Karpas-422 (cell line): ENCODE results near the gene GAS2. TPM values are rescaled to one million over a fixed set of nuclear protein-coding genes. Genes with fewer than 3 reads are reported as not detected.

Source experiments
- DNase-seq: peaks from one replicate; pipeline ENCODE4 v3.0.0-alpha.2; 2015
- H2AFZ ChIP-seq: fragments of 200-600 bp; sonication (generic); 2 replicates; pipeline ENCODE4 v1.6.1; 2014; ENCODE audit warnings: antibody characterized with exemption, low read length, mixed read lengths
- H3K27ac ChIP-seq: fragments of 200-600 bp; sonication (generic); 2 replicates; pipeline ENCODE4 v1.5.1; 2014; ENCODE audit warnings: mild to moderate bottlenecking, low read length, moderate library complexity
- H3K27me3 ChIP-seq: fragments of 200-600 bp; sonication (generic); 2 replicates; pipeline ENCODE4 v1.6.1; 2014; ENCODE audit warnings: low read length, mixed read lengths
- H3K36me3 ChIP-seq: fragments of 200-600 bp; sonication (generic); 2 replicates; pipeline ENCODE4 v1.6.1; 2014; ENCODE audit warnings: low read length, mixed read lengths; ENCODE audit not compliant: insufficient read depth
- H3K4me1 ChIP-seq: fragments of 200-600 bp; sonication (generic); 2 replicates; pipeline ENCODE4 v1.6.1; 2014; ENCODE audit warnings: mild to moderate bottlenecking, low read length, mixed read lengths
- H3K4me2 ChIP-seq: fragments of 200-600 bp; sonication (generic); 2 replicates; pipeline ENCODE4 v1.6.1; 2014; ENCODE audit warnings: low read length, low read depth, mild to moderate bottlenecking; ENCODE audit not compliant: poor library complexity, severe bottlenecking
- H3K4me3 ChIP-seq: fragments of 200-600 bp; sonication (generic); 2 replicates; pipeline ENCODE4 v1.5.1; 2014; ENCODE audit warnings: mild to moderate bottlenecking, antibody characterized with exemption, low read length, mixed read lengths
- H3K79me2 ChIP-seq: fragments of 200-600 bp; sonication (generic); 2 replicates; pipeline ENCODE4 v1.6.1; 2014; ENCODE audit warnings: mild to moderate bottlenecking, low read length, mixed read lengths
- H3K9ac ChIP-seq: fragments of 200-600 bp; sonication (generic); 2 replicates; pipeline ENCODE4 v1.6.0; 2014; ENCODE audit warnings: low read length
- H3K9me2 ChIP-seq: fragments of 200-600 bp; sonication (generic), shearing (Covaris generic); replicated peaks from 2 replicates; pipeline ENCODE4 v1.6.0; 2014; ENCODE audit warnings: mild to moderate bottlenecking, low read length, moderate library complexity; ENCODE audit not compliant: insufficient read depth
- H3K9me3 ChIP-seq: fragments of 300-700, 200-600 bp; sonication (generic); 2 replicates; pipeline ENCODE4 v1.6.1; 2014; ENCODE audit warnings: low read length, mixed read lengths
- H4K20me1 ChIP-seq: fragments of 200-600 bp; sonication (generic); 2 replicates; pipeline ENCODE4 v1.6.1; 2014; ENCODE audit warnings: mild to moderate bottlenecking, antibody characterized with exemption, low read length, low read depth; ENCODE audit not compliant: insufficient read depth
- total RNA-seq: library from RNA; depleted of rRNA; stranded (reverse); fragments of >200 nt; shearing (Covaris generic); gene quantifications from 2 replicates; pipeline ENCODE4 v1.2.3, GENCODE V29; 2014; ENCODE audit warnings: low replicate concordance

GAS2 gene
- total RNA-seq, 1 experiment from 2014 or later, result 0.86 TPM

DNA sequence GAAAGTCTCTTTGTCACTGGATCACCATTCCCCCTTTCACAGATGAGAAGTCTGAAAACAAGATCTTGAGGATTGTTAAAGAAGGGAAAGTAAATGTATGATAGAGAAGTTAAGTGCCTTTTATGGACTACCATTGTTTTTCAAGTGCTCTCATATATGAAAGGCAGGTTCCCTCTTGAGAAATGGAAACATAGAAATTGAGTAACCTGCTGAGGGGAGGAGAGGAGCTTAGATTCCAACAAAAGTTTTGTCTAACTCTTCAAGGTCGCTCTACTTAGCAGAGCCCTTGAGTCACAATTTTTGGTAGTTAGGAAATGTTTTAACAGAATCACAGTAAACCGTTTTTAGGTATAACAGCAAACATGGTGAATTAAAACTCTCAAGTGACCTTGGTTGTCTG is 83.1 kb downstream of the GAS2 start:
- Histone ChIP-seq H3K4me3 (no peak overlapping the region), H3K9me2 (no peaks in the 10 kb centered on the region), H4K20me1 (no peaks in the 10 kb centered on the region), H3K36me3 (no peaks in the 10 kb centered on the region), H3K27ac (no peak overlapping the region), H3K9me3 (no peaks in the 10 kb centered on the region), H2AFZ (no peak overlapping the region), H3K9ac (no peak overlapping the region), H3K79me2 (no peaks in the 10 kb centered on the region), H3K4me2 (no peak overlapping the region), H3K27me3 (no peaks in the 10 kb centered on the region), H3K4me1 (no peaks in the 10 kb centered on the region)
- DNase-seq, result no peak

DNA sequence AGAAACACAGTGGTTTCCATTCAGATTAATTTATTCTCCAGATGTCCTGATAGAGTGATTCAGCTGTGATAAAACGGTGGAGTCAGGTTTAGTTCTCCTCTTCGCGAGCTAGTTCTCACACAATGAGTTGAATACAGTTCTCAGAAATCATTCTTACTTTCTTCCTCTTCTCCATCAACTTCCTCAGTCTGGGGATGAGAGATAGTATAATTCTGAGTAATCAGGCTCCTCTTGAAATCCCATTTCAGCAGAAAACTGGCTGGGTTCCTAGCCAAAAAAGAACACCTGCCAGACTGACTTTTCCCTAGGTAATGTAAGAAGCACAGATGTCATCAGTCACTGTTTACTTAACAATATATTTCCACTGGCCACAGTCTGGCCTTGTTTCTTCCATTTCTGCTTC is 86.5 kb downstream of the GAS2 start:
- DNase-seq, result no peak
- Histone ChIP-seq H3K9ac (no peak overlapping the region), H3K79me2 (no peaks in the 10 kb centered on the region)

GRCh38 chr11:22753416-22753815 is 87.0 kb downstream of the GAS2 start:
- no peaks in the 10 kb centered on the region for H3K36me3 ChIP-seq
- no peak overlapping the region for H2AFZ ChIP-seq
- no peaks in the 10 kb centered on the region for H3K9me3 ChIP-seq
- H3K9ac ChIP-seq, result no peak overlapping the region
- H3K4me2 ChIP-seq, result no peak overlapping the region
- no peak overlapping the region for H3K4me3 ChIP-seq
- no peak for DNase-seq
- no peaks in the 10 kb centered on the region for H3K27me3 ChIP-seq
- H4K20me1 ChIP-seq, result no peaks in the 10 kb centered on the region
- H3K27ac ChIP-seq, result no peak overlapping the region
- H3K79me2 ChIP-seq, result no peaks in the 10 kb centered on the region
- no peaks in the 10 kb centered on the region for H3K4me1 ChIP-seq
- no peaks in the 10 kb centered on the region for H3K9me2 ChIP-seq

More for the DNA sequence above, 86.5 kb downstream of the GAS2 start:
- no peaks in the 10 kb centered on the region for H3K9me2 ChIP-seq
- no peaks in the 10 kb centered on the region for H3K4me1 ChIP-seq
- H4K20me1 ChIP-seq, result no peaks in the 10 kb centered on the region
- no peak overlapping the region for H2AFZ ChIP-seq
- H3K4me2 ChIP-seq, result no peak overlapping the region
- no peaks in the 10 kb centered on the region for H3K9me3 ChIP-seq
- H3K27me3 ChIP-seq, result no peaks in the 10 kb centered on the region
- H3K36me3 ChIP-seq, result no peaks in the 10 kb centered on the region
- H3K27ac ChIP-seq, result no peak overlapping the region
- no peak overlapping the region for H3K4me3 ChIP-seq

- H3K79me2 ChIP-seq, result no peaks in the 10 kb centered on the region
- no peaks in the 10 kb centered on the region for H3K4me1 ChIP-seq
- no peak overlapping the region for H3K9ac ChIP-seq
- H3K9me3 ChIP-seq, result no peaks in the 10 kb centered on the region
- H2AFZ ChIP-seq, result no peak overlapping the region
- no peak overlapping the region for H3K4me2 ChIP-seq
- DNase-seq, result no peak
- H4K20me1 ChIP-seq, result no peaks in the 10 kb centered on the region
- no peaks in the 10 kb centered on the region for H3K27me3 ChIP-seq
- H3K27ac ChIP-seq, result no peak overlapping the region
- no peak overlapping the region for H3K4me3 ChIP-seq
- H3K9me2 ChIP-seq, result no peaks in the 10 kb centered on the region
- H3K36me3 ChIP-seq, result no peaks in the 10 kb centered on the region
Observed at GRCh38 chr11:22761066-22761465, 94.7 kb downstream of the GAS2 start.

- H3K9me2 ChIP-seq, result no peaks in the 10 kb centered on the region
- H3K27ac ChIP-seq, result no peak overlapping the region
- H3K36me3 ChIP-seq, result no peaks in the 10 kb centered on the region
- no peaks in the 10 kb centered on the region for H4K20me1 ChIP-seq
- no peaks in the 10 kb centered on the region for H3K27me3 ChIP-seq
- no peaks in the 10 kb centered on the region for H3K9me3 ChIP-seq
- H3K9ac ChIP-seq, result no peak overlapping the region
- no peak overlapping the region for H3K4me3 ChIP-seq
- no peak overlapping the region for H3K4me2 ChIP-seq
- H2AFZ ChIP-seq, result no peak overlapping the region
- H3K79me2 ChIP-seq, result no peaks in the 10 kb centered on the region
- no peak for DNase-seq
- H3K4me1 ChIP-seq, result no peaks in the 10 kb centered on the region
Observed at GRCh38 chr11:22763166-22763565, 96.8 kb downstream of the GAS2 start.

- H2AFZ ChIP-seq, result no peak overlapping the region
- no peaks in the 10 kb centered on the region for H3K9me3 ChIP-seq
- H3K9me2 ChIP-seq, result no peaks in the 10 kb centered on the region
- no peak overlapping the region for H3K4me2 ChIP-seq
- H3K4me1 ChIP-seq, result no peaks in the 10 kb centered on the region
- H4K20me1 ChIP-seq, result no peaks in the 10 kb centered on the region
- no peak for DNase-seq
- H3K79me2 ChIP-seq, result no peaks in the 10 kb centered on the region
- H3K36me3 ChIP-seq, result no peaks in the 10 kb centered on the region
- no peak overlapping the region for H3K27ac ChIP-seq
- no peaks in the 10 kb centered on the region for H3K27me3 ChIP-seq
- H3K9ac ChIP-seq, result no peak overlapping the region
- H3K4me3 ChIP-seq, result no peak overlapping the region
Observed at GRCh38 chr11:22764735-22765134, 98.3 kb downstream of the GAS2 start.

GRCh38 chr11:22768281-22768680 is 101.9 kb downstream of the GAS2 start:
- Histone ChIP-seq H3K9ac (no peak overlapping the region), H3K27ac (no peak overlapping the region), H3K4me3 (no peak overlapping the region), H3K36me3 (no peaks in the 10 kb centered on the region), H4K20me1 (no peaks in the 10 kb centered on the region), H3K4me1 (no peaks in the 10 kb centered on the region), H3K9me2 (no peaks in the 10 kb centered on the region), H3K79me2 (no peaks in the 10 kb centered on the region), H3K9me3 (no peaks in the 10 kb centered on the region), H3K4me2 (no peak overlapping the region), H2AFZ (no peak overlapping the region), H3K27me3 (no peaks in the 10 kb centered on the region)
- DNase-seq, result no peak

GRCh38 chr11:22769081-22769480 is 102.7 kb downstream of the GAS2 start:
- Histone ChIP-seq H3K36me3 (no peaks in the 10 kb centered on the region), H4K20me1 (no peaks in the 10 kb centered on the region)

GRCh38 chr11:22774716-22775115 is 108.3 kb downstream of the GAS2 start:
- Histone ChIP-seq H3K4me3 (no peak overlapping the region), H3K36me3 (no peaks in the 10 kb centered on the region), H4K20me1 (no peaks in the 10 kb centered on the region), H3K9me3 (no peaks in the 10 kb centered on the region), H3K4me1 (no peaks in the 10 kb centered on the region), H3K27ac (no peak overlapping the region), H3K79me2 (no peaks in the 10 kb centered on the region), H3K27me3 (no peaks in the 10 kb centered on the region), H3K4me2 (no peak overlapping the region), H3K9me2 (no peaks in the 10 kb centered on the region), H3K9ac (no peak overlapping the region), H2AFZ (no peak overlapping the region)
- DNase-seq, result no peak

More at GRCh38 chr11:22769081-22769480, 102.7 kb downstream of the GAS2 start:
- Histone ChIP-seq H3K9me3 (no peaks in the 10 kb centered on the region), H3K9me2 (no peaks in the 10 kb centered on the region), H3K9ac (no peak overlapping the region), H3K27ac (no peak overlapping the region), H3K4me3 (no peak overlapping the region), H3K79me2 (no peaks in the 10 kb centered on the region), H3K4me2 (no peak overlapping the region), H2AFZ (no peak overlapping the region), H3K27me3 (no peaks in the 10 kb centered on the region), H3K4me1 (no peaks in the 10 kb centered on the region)
- no peak for DNase-seq
